Right kidney (tissue), 1 donor: ENCODE data around the gene KIFC3.
"Not testable (repeated sequence)": the region's sequence is repeated elsewhere in the genome, so short reads cannot be mapped to it uniquely, and the experiment has no call there.

Source experiments
- DNase-seq: peaks from one replicate; pipeline ENCODE4 v3.0.0-alpha.2; 2016

The KIFC3 gene

DNA sequence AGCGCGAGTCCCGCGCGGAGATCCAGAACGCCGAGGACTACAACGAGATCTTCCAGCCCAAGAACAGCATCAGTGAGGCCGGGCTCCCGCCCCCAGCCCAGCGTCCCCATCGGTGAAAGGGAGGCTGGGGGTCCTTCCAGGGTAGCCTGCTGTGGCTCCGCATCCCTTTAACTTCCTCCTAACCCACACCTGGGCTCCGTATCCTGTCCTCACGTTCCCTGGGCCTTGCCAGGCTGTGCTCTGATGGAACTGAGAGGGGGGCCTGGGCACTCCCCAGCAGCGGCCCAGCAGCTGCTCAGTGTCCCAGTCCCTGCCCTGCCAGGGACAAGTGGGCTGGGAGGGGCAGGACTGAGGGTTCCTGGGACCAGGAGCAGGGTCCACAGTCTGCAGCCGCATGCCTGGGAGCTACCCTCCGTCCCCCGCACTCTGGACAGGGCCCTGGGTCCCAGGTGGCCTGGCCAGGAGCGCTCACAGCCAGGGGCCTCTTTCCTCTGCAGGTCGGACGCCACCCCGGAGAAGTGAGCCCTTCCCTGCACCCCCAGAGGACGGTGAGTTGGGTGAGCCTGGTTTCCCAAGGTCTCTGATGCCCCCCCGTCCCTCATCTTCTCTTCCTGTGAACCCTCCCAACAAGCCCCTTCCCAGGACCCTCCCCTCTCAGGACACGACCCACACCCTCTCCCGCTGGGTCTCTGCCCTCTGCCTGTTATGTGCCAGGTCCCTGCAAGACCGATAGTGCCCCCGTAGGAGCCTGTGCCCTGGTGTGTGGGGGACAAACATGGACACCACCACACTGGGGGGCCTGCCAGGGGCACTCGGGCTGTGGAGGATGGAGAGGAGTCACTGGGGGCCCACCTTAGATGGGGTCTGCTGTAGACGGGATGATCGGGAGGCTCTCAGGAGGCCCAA, 48.6 kb downstream of the KIFC3 start:
- no peak for DNase-seq

DNA sequence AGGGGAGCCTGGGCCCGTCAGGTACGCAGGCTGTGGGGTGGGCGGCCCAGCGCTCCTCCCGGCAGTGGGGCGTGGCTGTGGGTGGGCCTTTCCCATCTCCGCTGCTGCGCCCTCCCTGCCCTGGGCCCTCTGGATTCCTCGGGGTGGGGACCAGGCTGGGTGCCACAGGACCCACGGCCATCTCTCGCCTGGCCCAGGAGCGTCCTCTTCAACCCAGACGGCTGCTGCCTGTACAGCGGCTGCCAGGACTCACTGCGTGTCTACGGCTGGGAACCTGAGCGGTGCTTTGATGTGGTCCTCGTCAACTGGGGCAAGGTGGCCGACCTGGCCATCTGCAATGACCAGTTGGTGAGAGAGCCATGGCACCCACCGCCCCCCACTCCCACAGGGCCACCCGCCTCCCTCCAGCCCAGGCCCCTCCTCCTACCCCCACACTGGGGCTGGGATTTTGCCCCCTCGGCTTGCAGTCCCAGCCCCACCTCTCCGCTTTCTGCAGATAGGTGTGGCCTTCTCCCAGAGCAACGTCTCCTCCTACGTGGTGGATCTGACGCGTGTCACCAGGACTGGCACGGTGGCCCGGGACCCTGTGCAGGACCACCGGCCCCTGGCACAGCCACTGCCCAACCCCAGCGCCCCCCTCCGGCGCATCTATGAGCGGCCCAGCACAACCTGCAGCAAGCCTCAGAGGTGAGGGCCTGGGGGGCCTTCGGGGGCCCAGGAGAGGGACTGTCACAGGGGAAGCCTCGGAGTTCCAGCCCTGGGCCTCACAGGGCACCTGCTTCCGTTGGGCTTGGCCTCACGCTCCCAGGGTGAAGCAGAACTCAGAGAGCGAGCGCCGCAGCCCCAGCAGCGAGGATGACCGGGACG, 49.5 kb downstream of the KIFC3 start:
- DNase-seq: no peak

DNA sequence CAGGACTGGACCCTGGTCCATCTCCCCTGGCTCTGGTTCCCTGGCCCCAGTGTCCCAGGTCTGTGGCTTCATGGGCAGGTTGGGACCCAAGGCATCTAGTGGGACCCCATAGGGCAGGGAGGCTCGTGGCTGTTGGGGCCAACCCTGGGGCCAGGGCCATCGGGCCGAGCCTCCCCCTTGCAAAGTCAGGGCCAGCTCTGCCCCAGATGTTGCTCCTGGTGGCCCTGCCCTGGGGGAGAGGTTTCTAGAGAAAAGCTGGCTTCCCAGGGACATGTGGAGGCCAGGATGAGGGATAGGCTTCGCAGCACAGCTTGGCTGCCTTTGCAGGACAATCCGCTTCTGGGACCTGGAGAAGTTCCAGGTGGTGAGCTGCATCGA, 50.1 kb downstream of the KIFC3 start:
- no peak for DNase-seq

DNA sequence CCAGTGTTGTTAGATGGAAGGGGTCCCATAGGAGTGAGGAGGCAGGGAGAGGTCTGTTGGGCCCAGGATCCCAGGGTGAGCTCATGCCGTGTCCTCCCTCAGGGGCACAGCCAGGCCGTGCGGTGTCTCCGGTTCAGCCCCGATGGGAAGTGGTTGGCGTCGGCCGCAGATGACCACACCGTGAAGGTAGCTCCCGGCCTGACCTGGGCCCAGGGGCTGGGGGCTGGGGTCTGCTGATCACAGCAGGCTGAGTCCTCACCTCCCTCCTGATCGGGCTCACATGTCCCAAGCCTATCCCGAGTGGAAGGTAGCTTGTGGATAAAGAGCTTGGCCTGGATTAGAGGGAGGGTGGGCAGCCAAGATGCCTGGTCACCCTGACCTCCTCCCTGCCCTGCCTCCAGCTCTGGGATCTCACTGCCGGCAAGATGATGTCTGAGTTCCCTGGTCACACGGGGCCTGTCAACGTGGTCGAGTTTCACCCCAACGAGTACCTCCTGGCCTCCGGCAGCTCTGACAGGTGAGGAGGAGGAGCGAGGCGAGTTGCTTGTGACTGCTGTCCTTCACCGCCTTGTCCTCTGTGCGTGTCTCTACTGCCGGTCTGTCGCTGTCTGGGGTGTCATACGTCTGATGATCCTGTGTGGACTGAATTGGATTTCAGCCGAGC, 50.6 kb downstream of the KIFC3 start:
- no peak for DNase-seq

DNA sequence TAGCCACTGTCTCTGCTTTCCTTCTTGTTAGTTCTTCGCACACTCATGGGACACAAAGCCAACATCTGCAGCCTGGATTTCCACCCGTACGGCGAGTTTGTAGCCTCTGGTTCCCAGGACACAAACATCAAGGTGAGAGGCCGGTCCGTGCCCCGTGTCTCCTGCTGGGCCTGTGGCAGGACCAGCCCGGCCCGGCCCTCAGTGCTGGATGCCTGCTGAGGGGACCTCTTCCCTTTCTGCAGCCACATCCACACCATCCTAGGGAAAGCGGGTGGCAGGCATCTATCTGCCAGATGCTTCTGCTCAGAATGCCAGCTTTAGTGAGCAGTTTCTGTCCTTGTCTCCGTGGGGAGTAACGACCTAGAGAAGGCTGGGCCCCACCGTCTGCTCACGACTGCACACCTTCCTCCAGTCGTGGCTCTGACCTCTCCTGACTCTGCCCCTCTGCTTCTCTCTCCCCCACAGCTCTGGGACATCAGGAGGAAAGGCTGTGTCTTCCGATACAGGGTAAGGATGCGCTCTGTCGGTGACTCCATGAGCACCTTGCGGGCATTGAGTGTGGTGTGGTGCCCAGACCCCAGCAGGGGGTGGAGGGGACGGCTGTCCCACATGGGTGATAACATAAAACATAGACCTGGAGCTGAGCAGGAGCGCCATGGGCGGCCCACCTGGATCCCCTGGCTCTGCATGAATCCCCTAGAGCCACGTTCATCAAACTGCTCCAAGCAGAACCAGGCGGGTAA, 51.3 kb downstream of the KIFC3 start:
- DNase-seq: no peak

DNA sequence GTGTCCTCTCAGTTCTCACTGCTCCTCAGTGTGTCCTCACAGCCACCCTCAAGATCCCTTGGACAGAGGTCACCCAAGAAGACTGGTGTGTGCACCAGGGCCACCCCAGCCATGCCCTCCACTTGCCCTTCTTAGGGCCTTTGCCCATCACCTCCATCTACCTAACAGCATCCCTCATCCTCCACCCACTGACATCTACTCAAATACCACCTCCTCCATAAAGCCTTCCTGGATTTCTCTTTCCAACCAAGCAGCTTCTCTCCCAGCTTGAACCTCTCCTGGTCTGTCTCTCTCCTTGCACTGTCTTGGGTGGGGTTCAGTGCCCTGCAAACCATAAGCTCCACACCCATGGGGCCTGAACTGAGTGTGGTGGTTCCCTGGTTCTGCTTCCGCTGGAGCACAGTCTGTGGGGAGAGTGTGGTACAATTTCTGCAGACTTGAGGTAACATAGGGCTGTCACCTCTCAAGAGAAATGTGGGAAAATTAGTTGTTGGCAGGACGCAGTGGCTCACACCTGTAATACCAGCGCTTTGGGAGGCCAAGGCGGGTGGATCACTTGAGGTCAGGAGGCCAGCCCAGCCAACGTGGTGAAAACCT, 52.3 kb downstream of the KIFC3 start:
- DNase-seq: no peak

DNA sequence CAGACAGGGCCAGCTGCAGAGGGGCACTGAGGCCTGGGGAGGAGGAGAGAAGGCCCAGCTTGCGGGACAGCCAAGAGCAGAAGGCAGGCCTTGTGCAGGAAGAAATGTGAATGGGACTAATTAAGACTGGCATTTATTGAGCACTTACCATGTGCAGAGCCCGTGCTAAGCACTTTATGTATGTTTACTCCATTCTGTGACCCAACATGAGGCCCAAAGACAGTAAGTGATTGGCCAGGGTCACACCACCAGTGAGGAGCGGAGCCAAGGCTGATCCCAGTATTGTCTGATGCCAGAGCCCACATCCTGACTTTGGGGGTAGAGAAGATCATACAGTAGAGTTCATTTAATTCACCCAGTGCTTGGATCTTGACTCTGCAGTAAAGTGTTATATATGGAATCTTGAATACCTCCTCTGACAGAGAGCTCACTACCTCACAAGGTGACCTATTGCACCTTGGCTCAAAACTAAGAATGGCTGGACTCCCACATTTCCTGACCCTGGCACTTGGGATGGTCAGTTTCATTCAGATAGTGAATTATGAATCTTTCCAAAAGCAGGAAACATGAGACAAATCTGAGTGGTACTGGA, 53.1 kb downstream of the KIFC3 start:
- no peak for DNase-seq

DNA sequence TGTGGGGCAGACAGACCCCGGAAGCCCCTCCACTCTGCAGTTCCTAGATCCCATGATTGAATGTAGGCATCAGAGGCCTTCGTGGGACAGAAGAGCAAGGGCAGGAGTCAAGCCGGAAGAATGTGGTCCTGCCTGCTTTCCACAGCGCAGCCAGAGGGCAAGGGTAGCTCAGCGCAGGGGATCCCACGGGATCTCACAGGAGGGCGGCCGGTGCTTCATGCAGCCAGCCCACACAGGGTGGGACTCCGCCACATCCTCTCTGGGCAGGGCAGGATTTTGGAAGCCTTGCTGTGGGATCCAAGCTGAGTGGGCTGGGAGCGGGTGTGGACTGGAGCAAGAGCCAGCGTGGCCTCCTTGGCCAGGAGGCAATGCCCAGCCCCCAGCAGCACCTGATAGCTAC, 53.7 kb downstream of the KIFC3 start:
- DNase-seq: no peak

DNA sequence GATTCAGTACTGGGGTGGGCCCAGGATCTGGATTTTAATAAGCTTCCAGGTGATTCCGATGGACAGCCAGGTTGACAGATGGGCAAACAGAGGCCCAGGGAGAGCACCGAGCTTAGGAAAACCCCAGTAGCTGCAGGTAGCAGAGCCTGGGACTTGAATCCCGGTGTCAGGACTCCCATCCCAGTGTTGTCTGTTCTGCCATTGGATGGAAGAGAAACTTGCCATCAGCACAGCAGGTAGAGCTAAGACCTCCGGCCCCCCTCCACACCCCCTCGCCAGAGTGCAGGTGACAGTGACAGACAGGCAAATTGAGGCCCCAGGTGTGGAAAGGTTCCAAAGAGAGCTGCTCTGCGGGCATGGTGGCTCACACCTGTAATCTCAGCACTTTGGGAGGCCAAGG, 54.3 kb downstream of the KIFC3 start:
- no peak for DNase-seq

DNA sequence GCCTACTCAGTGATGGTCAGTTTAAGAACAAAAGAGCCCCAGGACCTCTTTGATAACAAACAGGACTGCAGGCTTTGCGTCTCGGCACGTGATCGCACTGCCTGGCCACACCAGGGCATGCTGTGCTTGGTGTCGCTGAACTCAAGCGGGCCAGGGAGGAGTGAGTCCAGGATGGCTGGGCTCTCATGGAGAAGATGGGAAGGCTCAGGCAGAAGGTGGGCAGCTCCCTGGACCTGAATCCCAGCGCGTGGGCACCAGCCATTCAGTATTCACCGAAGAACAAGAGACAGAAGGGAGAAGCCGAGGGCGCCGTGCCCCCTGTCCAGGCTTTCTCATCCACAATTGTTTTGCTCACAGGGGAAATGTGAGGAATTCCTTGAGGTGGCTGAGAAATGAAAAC, 54.8 kb downstream of the KIFC3 start:
- no peak for DNase-seq

DNA sequence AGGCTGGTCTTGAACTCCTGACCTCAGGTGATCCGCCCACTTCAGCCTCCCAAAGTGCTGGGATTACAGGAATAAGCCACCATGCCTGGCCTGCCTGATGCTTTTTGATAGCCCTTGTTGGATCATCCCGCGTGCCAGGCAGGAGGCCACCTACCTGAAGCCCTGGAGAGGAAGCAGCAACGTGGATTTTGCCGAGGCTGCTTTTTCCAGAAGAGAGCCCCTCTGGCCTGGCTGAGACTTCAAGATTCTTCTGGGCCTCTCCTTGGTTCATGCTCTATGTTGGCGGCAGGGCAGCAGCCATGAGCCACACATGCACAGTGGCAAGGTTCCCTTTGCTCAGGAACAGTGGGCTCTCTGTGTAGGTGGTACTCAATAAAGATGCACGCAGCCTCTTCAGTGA, 55.2 kb downstream of the KIFC3 start:
- no peak for DNase-seq

DNA sequence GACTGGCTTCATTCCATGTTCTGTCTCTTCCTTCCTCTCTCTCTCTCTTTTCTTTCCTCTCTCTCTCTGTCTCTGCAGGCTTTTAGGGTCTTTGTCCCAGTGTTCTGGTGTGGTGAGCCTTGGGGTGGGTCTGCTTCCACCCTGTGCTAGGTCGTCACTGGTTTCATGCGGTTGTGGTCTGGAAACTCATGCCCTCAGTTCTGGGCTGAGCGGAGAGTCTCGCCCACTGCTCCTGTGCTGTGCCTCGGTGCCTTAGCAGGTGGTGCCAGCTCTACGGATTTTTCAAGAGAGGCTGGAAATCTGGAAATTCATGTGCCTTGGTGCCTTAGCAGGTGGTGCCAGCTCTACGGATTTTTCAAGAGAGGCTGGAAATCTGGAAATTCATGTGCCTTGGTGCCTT, 56.0 kb downstream of the KIFC3 start:
- not testable (repeated sequence) for DNase-seq

DNA sequence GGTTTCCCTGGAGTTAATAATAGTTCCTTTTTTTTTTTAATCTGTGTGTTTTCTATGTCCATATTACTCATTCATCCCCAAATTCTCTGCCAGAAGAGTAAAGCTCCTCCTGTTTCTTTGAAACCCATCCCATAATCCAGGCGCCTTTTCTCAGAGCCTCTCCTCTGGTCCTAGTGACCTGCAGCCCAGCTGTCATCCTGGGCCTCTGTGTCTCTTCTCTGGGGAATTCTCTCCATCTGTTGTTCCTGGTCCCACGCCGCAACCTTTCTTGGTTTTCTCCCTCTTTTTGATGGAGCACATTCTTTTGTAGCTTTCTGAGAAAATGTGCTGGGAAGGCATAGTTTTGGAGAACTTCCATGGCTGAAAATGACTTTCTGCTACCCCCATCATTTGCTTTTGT, 56.5 kb downstream of the KIFC3 start:
- no peak for DNase-seq

DNA sequence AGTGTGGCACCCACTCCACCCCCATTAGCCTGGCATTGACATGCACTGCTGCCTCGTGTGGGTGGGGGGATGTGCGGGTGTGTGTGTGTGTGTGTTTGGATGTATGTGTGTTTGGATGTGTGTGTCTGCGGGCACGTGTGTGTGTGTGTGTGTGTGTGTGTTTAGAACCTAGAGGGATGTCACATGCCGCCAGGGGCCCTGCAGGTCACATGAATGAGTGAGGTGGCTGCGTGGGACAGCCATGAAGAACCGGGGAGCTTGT, 57.7 kb downstream of the KIFC3 start:
- no peak for DNase-seq

DNA sequence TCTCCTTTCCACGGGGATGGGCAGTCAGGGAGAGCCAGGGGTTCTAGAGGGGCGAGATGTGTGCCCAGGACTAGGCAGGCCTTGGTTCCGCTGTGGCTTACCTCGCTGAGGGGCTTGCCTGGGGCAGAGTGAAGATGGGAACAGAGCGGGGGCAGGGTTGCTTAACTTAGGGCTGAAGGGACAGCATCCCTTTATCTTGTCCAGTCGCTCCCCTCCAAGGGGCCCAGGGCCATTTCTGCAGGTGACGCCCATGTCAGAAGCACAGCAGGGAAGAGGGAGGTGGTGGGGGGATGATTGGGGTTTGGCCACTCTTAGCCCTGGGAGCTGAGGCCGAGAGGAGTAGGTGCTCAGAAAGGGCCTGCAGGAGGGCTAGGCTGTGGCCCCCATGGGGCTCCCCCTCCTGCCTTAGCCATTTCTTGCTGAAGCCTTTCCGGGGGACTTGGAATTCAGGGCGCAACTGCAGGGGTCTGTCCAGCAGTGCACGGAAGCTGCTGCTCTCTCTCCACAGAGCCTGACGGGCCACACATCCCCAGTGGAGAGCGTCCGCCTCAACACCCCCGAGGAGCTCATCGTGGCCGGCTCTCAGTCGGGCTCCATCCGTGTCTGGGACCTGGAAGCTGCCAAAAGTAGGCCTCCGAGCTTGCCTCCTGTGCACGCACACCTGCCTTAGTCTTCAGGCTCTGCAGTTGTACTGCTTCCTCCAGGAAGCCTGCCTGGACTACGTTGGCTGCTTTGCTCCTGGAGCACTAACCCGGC, 58.2 kb downstream of the KIFC3 start:
- no peak for DNase-seq

DNA sequence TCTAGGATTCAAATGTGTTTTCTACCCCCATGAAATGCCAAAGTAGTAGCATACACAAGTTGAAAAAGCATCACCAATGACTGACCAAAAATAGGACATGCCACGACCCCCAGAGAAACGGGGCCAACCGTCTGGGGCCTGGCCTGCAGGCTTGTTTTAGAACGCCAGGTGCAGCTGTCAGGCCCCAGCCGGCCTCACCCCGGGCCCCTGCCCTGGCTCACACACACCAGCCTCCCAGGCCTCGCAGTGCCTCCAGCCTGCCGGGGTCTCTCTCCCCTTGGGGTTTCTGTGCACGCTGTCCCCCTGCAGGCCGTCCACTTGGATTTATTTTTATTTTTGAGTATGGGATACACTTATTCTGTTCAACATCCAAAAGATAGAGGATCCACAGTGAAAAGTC, 58.8 kb downstream of the KIFC3 start:
- no peak for DNase-seq

DNA sequence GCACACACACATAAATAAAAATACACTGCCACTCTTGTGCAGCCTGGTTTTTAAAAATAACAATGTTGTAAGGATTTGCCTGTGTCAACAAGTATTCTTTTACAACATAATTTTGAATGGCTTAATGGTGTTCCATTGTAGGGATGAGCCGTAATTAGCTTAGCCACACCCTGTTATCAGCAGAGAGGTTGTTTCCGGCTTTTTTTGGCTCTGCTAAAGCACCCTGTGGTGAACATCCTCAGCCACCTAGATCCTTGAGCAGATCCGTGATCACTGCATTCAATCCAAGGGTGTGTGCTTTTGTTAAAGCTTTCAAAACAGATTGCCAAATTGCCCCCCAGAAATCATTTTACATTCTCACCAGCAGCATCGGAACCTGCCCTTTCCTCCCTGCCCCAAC, 59.7 kb downstream of the KIFC3 start:
- no peak for DNase-seq

DNA sequence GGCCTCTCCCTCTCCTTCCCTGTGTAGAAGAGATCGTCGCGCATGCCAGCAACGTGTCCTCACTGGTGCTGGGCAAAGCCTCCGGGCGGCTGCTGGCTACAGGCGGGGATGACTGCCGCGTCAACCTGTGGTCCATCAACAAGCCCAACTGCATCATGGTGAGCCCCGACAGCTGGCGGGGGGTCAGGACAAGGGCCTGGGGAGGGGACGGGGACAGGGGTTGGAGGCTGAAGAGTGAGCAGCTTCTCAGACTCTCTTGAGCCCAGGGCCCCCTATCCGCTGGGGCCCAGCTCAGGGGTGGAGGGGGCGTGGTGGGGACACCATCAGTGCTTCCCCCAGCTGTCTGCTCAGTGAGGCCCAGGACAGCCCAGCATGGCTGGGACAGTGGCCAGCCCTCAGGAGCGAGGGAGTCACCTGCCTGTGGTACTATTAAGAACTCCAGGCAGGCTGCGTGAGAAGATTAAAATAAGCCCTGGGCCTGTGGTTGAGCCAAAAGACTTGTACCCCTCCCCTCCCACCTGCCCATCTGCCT, 60.6 kb downstream of the KIFC3 start:
- no peak for DNase-seq

DNA sequence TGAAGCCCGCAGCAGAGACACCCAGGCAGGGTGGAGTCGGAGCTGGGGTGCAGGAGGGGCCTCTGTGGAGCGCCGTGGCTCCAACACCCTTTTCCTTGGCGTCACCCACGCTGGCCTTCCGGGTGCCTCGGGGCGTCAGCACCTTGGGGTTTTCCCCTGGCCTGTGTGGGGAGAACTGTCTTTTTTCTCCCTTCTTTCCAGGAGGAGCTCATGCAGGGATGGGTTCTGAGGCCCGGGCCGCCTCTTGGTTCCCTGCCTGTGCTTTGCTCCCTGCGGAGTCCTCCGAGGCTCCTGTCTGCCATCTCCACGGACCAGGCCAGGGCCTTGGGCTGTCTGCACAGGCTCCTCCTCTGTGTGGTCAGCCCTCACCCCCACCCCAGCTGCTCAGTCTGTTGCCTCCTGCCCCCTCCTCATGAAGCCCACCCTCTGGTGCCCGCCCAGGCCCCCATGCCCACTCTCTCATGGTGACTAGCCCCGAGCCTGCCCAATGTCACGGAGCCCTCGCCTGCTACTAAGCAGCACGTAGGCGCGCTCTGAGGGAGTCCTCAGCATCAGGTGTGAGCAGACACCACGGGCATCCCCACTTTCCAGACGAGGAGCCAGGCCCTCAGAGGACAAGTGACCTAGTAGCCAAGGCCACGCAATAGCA, 61.7 kb downstream of the KIFC3 start:
- no peak for DNase-seq

DNA sequence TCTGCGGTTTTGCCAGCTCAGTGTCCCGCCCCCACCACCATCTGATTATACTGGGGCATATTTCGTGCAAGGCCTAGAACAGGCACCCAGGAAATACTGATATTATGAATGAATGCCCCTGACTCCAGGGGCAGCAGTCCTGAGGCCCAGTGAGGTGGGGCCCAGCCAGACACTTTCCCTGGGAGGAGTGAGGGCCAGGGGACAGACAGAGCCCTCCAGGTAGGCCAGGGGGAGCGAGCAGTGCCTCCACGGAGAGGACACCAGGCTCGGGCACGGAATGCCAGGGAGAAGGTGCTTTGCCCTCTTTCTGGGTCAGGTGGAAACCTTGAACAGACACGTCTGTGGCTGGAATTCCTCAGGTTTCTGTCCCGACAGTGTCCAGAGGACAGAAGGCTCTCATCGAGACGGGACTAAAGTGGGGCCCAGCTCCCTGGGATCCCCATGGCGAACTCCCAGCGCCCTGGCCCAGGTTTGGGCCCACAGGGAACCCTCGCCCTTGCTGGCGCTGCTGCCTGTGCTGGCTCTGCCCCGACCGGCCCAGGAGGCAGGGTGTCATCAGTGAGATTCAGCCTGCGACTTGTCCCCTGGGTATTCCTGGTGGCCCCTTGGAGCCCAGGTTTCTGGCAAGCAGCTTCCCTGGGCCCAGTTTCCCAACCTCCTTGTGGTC, 62.4 kb downstream of the KIFC3 start:
- DNase-seq: no peak
